Muscle layer of duodenum (tissue), 2 donors: ENCODE measurements around the gene MRPL39.
A peak's percentile ranks its signal among the peaks of the same experiment; 100 is the strongest.

ENCODE experiments used
- H3K27ac ChIP-seq: one replicate; pipeline ENCODE4 v1.7.0; 2013; ENCODE audit warnings: mild to moderate bottlenecking, low read length
- H3K27me3 ChIP-seq: one replicate; pipeline ENCODE4 v1.7.0; 2013; ENCODE audit warnings: low read depth, mild to moderate bottlenecking, control low read depth, low read length
- H3K36me3 ChIP-seq, 2 donors: one replicate each; pipeline ENCODE4 v1.7.0; 2013; ENCODE audit warnings: low read length in 2 of 2, control low read depth in 1 of 2, mild to moderate bottlenecking in 1 of 2; ENCODE audit not compliant: insufficient read depth in 2 of 2, control insufficient read depth in 1 of 2
- H3K4me1 ChIP-seq, 2 donors: one replicate each; pipeline ENCODE4 v1.7.0; 2013; ENCODE audit warnings: low read length in 2 of 2, mild to moderate bottlenecking in 2 of 2, control low read depth in 1 of 2, moderate library complexity in 1 of 2; ENCODE audit not compliant: insufficient read depth in 2 of 2, control insufficient read depth in 1 of 2
- H3K4me3 ChIP-seq, 2 donors: one replicate each; pipeline ENCODE4 v1.7.0; 2013; ENCODE audit warnings: low read length in 2 of 2, low read depth in 1 of 2, mild to moderate bottlenecking in 1 of 2
- H3K9me3 ChIP-seq, 2 donors: one replicate each; pipeline ENCODE4 v1.7.0; 2013; ENCODE audit warnings: low read length in 2 of 2, control low read depth in 1 of 2, mild to moderate bottlenecking in 1 of 2; ENCODE audit not compliant: control insufficient read depth in 1 of 2
- donor health status: healthy.

The MRPL39 gene

GRCh38 chr21:25607151-25608043, at the start of gene MRPL39:
Gene MRPL39 (minus strand): TSS chr21:25607481. CDS start chr21:25607475, 6 bp downstream.
- peak within 1 kb of the TSS; percentile 77 for H3K27ac ChIP-seq
- peaks cover 9 to 24% of the 10 kb centered on the region in 2 donors for H3K4me1 ChIP-seq
- peaks cover 13 to 21% of the 10 kb centered on the region in 2 donors for H3K36me3 ChIP-seq
- no peaks in the 10 kb centered on the region for H3K9me3 ChIP-seq
- H3K27me3 ChIP-seq: no peaks in the 10 kb centered on the region
- H3K4me3 ChIP-seq: peak within 1 kb of the TSS; percentile 95 to 97

GRCh38 chr21:25656412-25656811, 49.1 kb upstream of the MRPL39 start:
- Histone ChIP-seq H3K27ac (no peak overlapping the region), H3K36me3 (no peaks in the 10 kb centered on the region), H3K4me3 (no peak overlapping the region), H3K4me1 (no peaks in the 10 kb centered on the region), H3K9me3 (no peaks in the 10 kb centered on the region), H3K27me3 (no peaks in the 10 kb centered on the region)

- H3K9me3 ChIP-seq: no peaks in the 10 kb centered on the region
- H3K36me3 ChIP-seq: no peaks in the 10 kb centered on the region
- H3K27ac ChIP-seq: no peak overlapping the region
- H3K4me3 ChIP-seq: no peak overlapping the region
- H3K4me1 ChIP-seq: peaks cover 0 to 22% of the 10 kb centered on the region in 2 donors
- no peaks in the 10 kb centered on the region for H3K27me3 ChIP-seq
Observed at GRCh38 chr21:25649146-25649545, 41.9 kb upstream of the MRPL39 start.

- H3K27me3 ChIP-seq: no peaks in the 10 kb centered on the region
- peaks cover 0 to 22% of the 10 kb centered on the region in 2 donors for H3K4me1 ChIP-seq
- no peaks in the 10 kb centered on the region for H3K36me3 ChIP-seq
- H3K4me3 ChIP-seq: no peak overlapping the region
- H3K9me3 ChIP-seq: no peaks in the 10 kb centered on the region
- H3K27ac ChIP-seq: no peak overlapping the region
Observed at GRCh38 chr21:25647647-25648046, 40.4 kb upstream of the MRPL39 start.

- H3K27me3 ChIP-seq: no peaks in the 10 kb centered on the region
- no peaks in the 10 kb centered on the region for H3K36me3 ChIP-seq
- H3K9me3 ChIP-seq: no peaks in the 10 kb centered on the region
- peaks cover 0 to 22% of the 10 kb centered on the region in 2 donors for H3K4me1 ChIP-seq
- H3K4me3 ChIP-seq: no peak overlapping the region
- no peak overlapping the region for H3K27ac ChIP-seq
Observed at GRCh38 chr21:25646474-25646873, 39.2 kb upstream of the MRPL39 start.

GRCh38 chr21:25643486-25643885, 36.2 kb upstream of the MRPL39 start:
- no peaks in the 10 kb centered on the region for H3K9me3 ChIP-seq
- no peak overlapping the region for H3K4me3 ChIP-seq
- H3K36me3 ChIP-seq: no peaks in the 10 kb centered on the region
- H3K27ac ChIP-seq: no peak overlapping the region
- peaks cover 0 to 26% of the 10 kb centered on the region in 2 donors for H3K4me1 ChIP-seq
- no peaks in the 10 kb centered on the region for H3K27me3 ChIP-seq

- Histone ChIP-seq H3K36me3 (no peaks in the 10 kb centered on the region), H3K4me3 (peak overlapping the region; percentile 72 to 89), H3K9me3 (no peaks in the 10 kb centered on the region), H3K4me1 (peaks cover 0 to 8% of the 10 kb centered on the region in 2 donors), H3K27me3 (no peaks in the 10 kb centered on the region), H3K27ac (no peak overlapping the region)
Observed at GRCh38 chr21:25640943-25641292, 33.6 kb upstream of the MRPL39 start.

GRCh38 chr21:25640202-25640942, 33.1 kb upstream of the MRPL39 start:
- Histone ChIP-seq H3K27me3 (no peaks in the 10 kb centered on the region), H3K27ac (no peak overlapping the region), H3K9me3 (no peaks in the 10 kb centered on the region), H3K4me1 (peaks cover 0 to 8% of the 10 kb centered on the region in 2 donors), H3K36me3 (no peaks in the 10 kb centered on the region), H3K4me3 (peak overlapping the region; percentile 72 to 89)

GRCh38 chr21:25639551-25640201, 32.4 kb upstream of the MRPL39 start:
- no peak overlapping the region for H3K27ac ChIP-seq
- H3K9me3 ChIP-seq: no peaks in the 10 kb centered on the region
- no peaks in the 10 kb centered on the region for H3K27me3 ChIP-seq
- H3K4me3 ChIP-seq: peak overlapping the region; percentile 72 to 89
- peaks cover 0 to 8% of the 10 kb centered on the region in 2 donors for H3K4me1 ChIP-seq
- no peaks in the 10 kb centered on the region for H3K36me3 ChIP-seq

GRCh38 chr21:25638660-25639550, 31.6 kb upstream of the MRPL39 start, which contains the start of gene JAM2:
Gene JAM2 (plus strand): TSS chr21:25639258. CDS start chr21:25639822, 564 bp downstream.
- no peaks in the 10 kb centered on the region for H3K9me3 ChIP-seq
- peak within 1 kb of the TSS; percentile 67 for H3K27ac ChIP-seq
- H3K4me3 ChIP-seq: peak within 1 kb of the TSS; percentile 72 to 89
- H3K4me1 ChIP-seq: peaks cover 0 to 8% of the 10 kb centered on the region in 2 donors
- no peaks in the 10 kb centered on the region for H3K36me3 ChIP-seq
- H3K27me3 ChIP-seq: no peaks in the 10 kb centered on the region
